HG02571 (cell line): Measurements from ENCODE around the gene SUPT5H.

Source experiments
- ATAC-seq: cut with Tn5 transposase; IDR thresholded peaks from one replicate; pipeline ENCODE4 v1.9.1; 2021; ENCODE audit warnings: mild to moderate bottlenecking, moderate library complexity; ENCODE audit not compliant: unreplicated experiment

Gene SUPT5H

GRCh38 chr19:39494661-39495060 lies 49.3 kb downstream of the SUPT5H start:
- ATAC-seq = no peak

- no peak for ATAC-seq
Observed at GRCh38 chr19:39496063-39496462, 50.7 kb downstream of the SUPT5H start.

- ATAC-seq = no peak
Observed at GRCh38 chr19:39497701-39497995, 52.3 kb downstream of the SUPT5H start.

GRCh38 chr19:39497996-39498797 lies 52.8 kb downstream of the SUPT5H start:
- ATAC-seq = no peak

GRCh38 chr19:39498798-39499642 lies 53.6 kb downstream of the SUPT5H start, which contains the start of gene DLL3:
DLL3 (plus strand) TSS chr19:39498947; CDS start chr19:39498975, 28 bp downstream.
- no peak for ATAC-seq

GRCh38 chr19:39499932-39500331 lies 54.5 kb downstream of the SUPT5H start:
- no peak for ATAC-seq

- ATAC-seq = no peak
Observed at GRCh38 chr19:39500543-39500942, 55.2 kb downstream of the SUPT5H start.

GRCh38 chr19:39501340-39501739 lies 56.0 kb downstream of the SUPT5H start:
- no peak for ATAC-seq

- no peak for ATAC-seq
Observed at GRCh38 chr19:39502640-39503417, 57.4 kb downstream of the SUPT5H start.

GRCh38 chr19:39506598-39506943 lies 61.2 kb downstream of the SUPT5H start:
- ATAC-seq = no peak

- ATAC-seq = no peak
Observed at GRCh38 chr19:39506944-39507714, 61.7 kb downstream of the SUPT5H start.

GRCh38 chr19:39507715-39508364 lies 62.5 kb downstream of the SUPT5H start:
- no peak for ATAC-seq

- ATAC-seq = no peak
Observed at GRCh38 chr19:39508629-39509028, 63.2 kb downstream of the SUPT5H start.

GRCh38 chr19:39509233-39509632 lies 63.9 kb downstream of the SUPT5H start:
- no peak for ATAC-seq

GRCh38 chr19:39512988-39513387 lies 67.6 kb downstream of the SUPT5H start:
- ATAC-seq = no peak

- ATAC-seq = no peak
Observed at GRCh38 chr19:39514840-39515550, 69.6 kb downstream of the SUPT5H start, which contains the start of gene SELENOV. SELENOV (plus strand) TSS chr19:39515139; CDS start chr19:39515213, 74 bp downstream.

- ATAC-seq = no peak
Observed at GRCh38 chr19:39515551-39516191, 70.3 kb downstream of the SUPT5H start.

- no peak for ATAC-seq
Observed at GRCh38 chr19:39516270-39516669, 70.9 kb downstream of the SUPT5H start.

- ATAC-seq = no peak
Observed at GRCh38 chr19:39517432-39517831, 72.0 kb downstream of the SUPT5H start.
